HUES48 (cell line): ENCODE results near the gene GBE1.

Experiments used
- H3K27ac ChIP-seq: one replicate; pipeline ENCODE4 v1.7.0; 2013; ENCODE audit warnings: low read depth, low read length, inconsistent platforms
- H3K27me3 ChIP-seq: 2 replicates; pipeline ENCODE4 v1.6.1; 2013; ENCODE audit warnings: mild to moderate bottlenecking, low read length; ENCODE audit not compliant: control insufficient read depth, insufficient read depth
- H3K36me3 ChIP-seq: 2 replicates; pipeline ENCODE4 v1.6.1; 2013; ENCODE audit warnings: low read length; ENCODE audit not compliant: control insufficient read depth, insufficient read depth
- H3K4me1 ChIP-seq: 2 replicates; pipeline ENCODE4 v1.6.1; 2013; ENCODE audit warnings: mild to moderate bottlenecking, low read length; ENCODE audit not compliant: control insufficient read depth, insufficient read depth
- H3K4me3 ChIP-seq: 2 replicates; pipeline ENCODE4 v1.5.1; 2013; ENCODE audit warnings: mild to moderate bottlenecking, low read depth, low read length
- H3K9ac ChIP-seq: 2 replicates; pipeline ENCODE4 v1.6.1; 2013; ENCODE audit warnings: mild to moderate bottlenecking, low read depth, low read length, moderate library complexity
- H3K9me3 ChIP-seq: 2 replicates; pipeline ENCODE4 v1.6.1; 2013; ENCODE audit warnings: low read length; ENCODE audit not compliant: control insufficient read depth, insufficient read depth

The GBE1 gene

GRCh38 chr3:81472600-81473362, 288.7 kb downstream of the GBE1 start:
- no peaks in the 10 kb centered on the region for H3K27me3 ChIP-seq
- H3K4me3 ChIP-seq = no peak overlapping the region
- H3K4me1 ChIP-seq = peaks cover 34% of the 10 kb centered on the region
- no peak overlapping the region for H3K27ac ChIP-seq
- H3K9ac ChIP-seq = no peak overlapping the region
- H3K36me3 ChIP-seq = no peaks in the 10 kb centered on the region
- H3K9me3 ChIP-seq = no peaks in the 10 kb centered on the region

- peaks cover 34% of the 10 kb centered on the region for H3K4me1 ChIP-seq
- H3K27me3 ChIP-seq = no peaks in the 10 kb centered on the region
- no peaks in the 10 kb centered on the region for H3K36me3 ChIP-seq
- H3K9ac ChIP-seq = no peak overlapping the region
- no peak overlapping the region for H3K27ac ChIP-seq
- H3K9me3 ChIP-seq = no peaks in the 10 kb centered on the region
- no peak overlapping the region for H3K4me3 ChIP-seq
Measured at GRCh38 chr3:81470524-81471278, 290.7 kb downstream of the GBE1 start.

- H3K9ac ChIP-seq = no peak overlapping the region
- H3K4me3 ChIP-seq = no peak overlapping the region
- peaks cover 34% of the 10 kb centered on the region for H3K4me1 ChIP-seq
- no peaks in the 10 kb centered on the region for H3K9me3 ChIP-seq
- no peaks in the 10 kb centered on the region for H3K27me3 ChIP-seq
- no peaks in the 10 kb centered on the region for H3K36me3 ChIP-seq
- H3K27ac ChIP-seq = no peak overlapping the region
Measured at GRCh38 chr3:81468391-81468790, 293.1 kb downstream of the GBE1 start.

GRCh38 chr3:81466201-81466560, 295.3 kb downstream of the GBE1 start:
- no peaks in the 10 kb centered on the region for H3K9me3 ChIP-seq
- no peak overlapping the region for H3K4me3 ChIP-seq
- H3K9ac ChIP-seq = no peak overlapping the region
- no peaks in the 10 kb centered on the region for H3K27me3 ChIP-seq
- peaks cover 28% of the 10 kb centered on the region for H3K4me1 ChIP-seq
- no peaks in the 10 kb centered on the region for H3K36me3 ChIP-seq
- H3K27ac ChIP-seq = no peak overlapping the region

- H3K36me3 ChIP-seq = no peaks in the 10 kb centered on the region
- H3K27ac ChIP-seq = no peak overlapping the region
- no peak overlapping the region for H3K4me3 ChIP-seq
- H3K9me3 ChIP-seq = no peaks in the 10 kb centered on the region
- no peak overlapping the region for H3K9ac ChIP-seq
- H3K27me3 ChIP-seq = no peaks in the 10 kb centered on the region
- H3K4me1 ChIP-seq = peaks cover 29% of the 10 kb centered on the region
Measured at GRCh38 chr3:81465510-81466200, 295.8 kb downstream of the GBE1 start.

GRCh38 chr3:81463781-81464180, 297.7 kb downstream of the GBE1 start:
- Histone ChIP-seq H3K9me3 (no peaks in the 10 kb centered on the region), H3K27ac (no peak overlapping the region), H3K9ac (no peak overlapping the region), H3K36me3 (no peaks in the 10 kb centered on the region), H3K27me3 (no peaks in the 10 kb centered on the region), H3K4me3 (no peak overlapping the region), H3K4me1 (peaks cover 11% of the 10 kb centered on the region)

- Histone ChIP-seq H3K36me3 (no peaks in the 10 kb centered on the region), H3K27ac (no peak overlapping the region), H3K9me3 (no peaks in the 10 kb centered on the region), H3K9ac (no peak overlapping the region), H3K4me3 (no peak overlapping the region), H3K27me3 (no peaks in the 10 kb centered on the region), H3K4me1 (peaks cover 5% of the 10 kb centered on the region)
Measured at GRCh38 chr3:81462921-81463320, 298.5 kb downstream of the GBE1 start.

GRCh38 chr3:81459733-81460132, 301.7 kb downstream of the GBE1 start:
- Histone ChIP-seq H3K4me1 (peaks cover 6% of the 10 kb centered on the region), H3K27ac (no peak overlapping the region), H3K27me3 (no peaks in the 10 kb centered on the region), H3K36me3 (no peaks in the 10 kb centered on the region), H3K9me3 (no peaks in the 10 kb centered on the region), H3K4me3 (no peak overlapping the region), H3K9ac (no peak overlapping the region)

- H3K27ac ChIP-seq = no peak overlapping the region
- no peak overlapping the region for H3K4me3 ChIP-seq
- no peaks in the 10 kb centered on the region for H3K27me3 ChIP-seq
- peaks cover 10% of the 10 kb centered on the region for H3K4me1 ChIP-seq
- H3K36me3 ChIP-seq = no peaks in the 10 kb centered on the region
- H3K9ac ChIP-seq = no peak overlapping the region
- H3K9me3 ChIP-seq = no peaks in the 10 kb centered on the region
Measured at GRCh38 chr3:81452418-81452817, 309.0 kb downstream of the GBE1 start.

GRCh38 chr3:81451611-81452010, 309.8 kb downstream of the GBE1 start:
- Histone ChIP-seq H3K9ac (no peak overlapping the region), H3K27ac (no peak overlapping the region), H3K36me3 (no peaks in the 10 kb centered on the region)

GRCh38 chr3:81451140-81451539, 310.3 kb downstream of the GBE1 start:
- Histone ChIP-seq H3K36me3 (no peaks in the 10 kb centered on the region), H3K9ac (no peak overlapping the region), H3K27ac (no peak overlapping the region), H3K4me1 (peaks cover 10% of the 10 kb centered on the region), H3K9me3 (no peaks in the 10 kb centered on the region), H3K27me3 (no peaks in the 10 kb centered on the region), H3K4me3 (no peak overlapping the region)

More at GRCh38 chr3:81451611-81452010, 309.8 kb downstream of the GBE1 start:
- Histone ChIP-seq H3K4me1 (peaks cover 10% of the 10 kb centered on the region), H3K9me3 (no peaks in the 10 kb centered on the region), H3K27me3 (no peaks in the 10 kb centered on the region), H3K4me3 (no peak overlapping the region)
